WI38 (cell line): ENCODE results near the gene SHANK3.

Experiments used
- H3K4me3 ChIP-seq: 2 replicates; pipeline ENCODE4 v1.5.1; 2011; ENCODE audit warnings: low read depth, mild to moderate bottlenecking, control low read depth, low read length
- CTCF ChIP-seq: IDR thresholded peaks from 2 replicates; pipeline ENCODE4 v1.5.1; 2012; ENCODE audit warnings: low read depth, mild to moderate bottlenecking, control low read depth, low read length

Gene SHANK3

GRCh38 chr22:50708474-50708873 is 35.9 kb downstream of the SHANK3 start:
- TF ChIP-seq CTCF, result no peak
- H3K4me3 ChIP-seq, result no peak overlapping the region

GRCh38 chr22:50708996-50709395 is 36.4 kb downstream of the SHANK3 start:
- TF ChIP-seq CTCF, result no peak
- no peak overlapping the region for H3K4me3 ChIP-seq

- no peak overlapping the region for H3K4me3 ChIP-seq
- TF ChIP-seq CTCF, result no peak
Observed at GRCh38 chr22:50710221-50710620, 37.6 kb downstream of the SHANK3 start.

GRCh38 chr22:50710886-50711285 is 38.3 kb downstream of the SHANK3 start:
- no peak overlapping the region for H3K4me3 ChIP-seq
- TF ChIP-seq CTCF, result no peak

GRCh38 chr22:50711446-50712340 is 39.1 kb downstream of the SHANK3 start:
- no peak for TF ChIP-seq CTCF
- no peak overlapping the region for H3K4me3 ChIP-seq

DNA sequence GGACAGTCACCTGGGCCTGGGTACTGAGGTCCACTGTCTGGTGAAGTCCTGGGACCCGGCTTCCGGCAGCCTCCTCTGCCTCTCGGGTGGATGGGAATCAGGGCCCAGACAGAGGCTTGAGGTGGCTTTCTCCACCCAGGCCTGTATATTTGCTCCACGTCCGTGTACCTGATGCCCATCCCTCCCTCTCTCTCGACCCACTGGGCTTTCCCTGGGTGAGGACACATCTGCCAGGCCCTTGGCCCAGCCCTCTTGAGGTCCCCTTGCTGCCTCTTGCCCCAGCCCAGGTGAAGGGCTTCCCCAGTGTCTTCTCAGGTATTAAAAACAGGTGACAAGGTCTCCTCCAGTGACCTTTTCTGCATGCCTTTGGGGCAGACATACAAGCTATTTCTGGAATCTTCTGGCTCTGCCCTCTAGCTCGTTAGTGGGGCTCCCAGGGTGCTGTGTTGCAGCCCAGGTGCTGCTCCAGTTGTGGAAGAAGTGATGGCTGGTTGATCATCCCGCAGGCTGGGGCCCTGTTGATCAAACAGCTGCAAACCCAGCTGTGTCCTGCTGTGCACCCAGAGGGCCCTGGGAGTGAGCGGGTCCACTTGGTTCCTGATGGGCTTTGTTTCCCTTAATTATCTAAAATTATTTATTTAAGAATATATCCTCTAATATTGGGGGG is 39.9 kb downstream of the SHANK3 start:
- no peak for TF ChIP-seq CTCF
- no peak overlapping the region for H3K4me3 ChIP-seq

DNA sequence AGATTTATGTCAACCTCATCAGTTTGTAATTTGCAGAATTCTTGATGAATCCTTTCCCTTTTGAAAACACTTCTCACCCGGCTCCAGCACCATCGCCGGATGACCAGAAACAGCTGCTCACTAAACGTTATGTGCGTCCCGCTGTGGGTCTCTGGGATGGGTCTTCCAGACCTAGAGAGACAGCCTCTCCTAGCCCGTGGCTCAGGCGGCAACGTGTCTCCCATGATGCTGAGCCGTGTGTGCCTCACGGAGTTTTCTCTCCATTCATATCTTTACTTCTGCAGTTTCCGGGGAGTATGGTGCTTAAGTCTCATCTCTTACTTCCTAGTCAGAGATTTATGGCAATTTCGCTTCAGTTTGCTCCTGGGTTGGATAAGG is 40.4 kb downstream of the SHANK3 start:
- TF ChIP-seq CTCF, result no peak

More for the DNA sequence above, 40.4 kb downstream of the SHANK3 start:
- H3K4me3 ChIP-seq, result no peak overlapping the region
